Right cardiac atrium (tissue), 5 donors: ENCODE results near the gene EDRF1. TPM values are rescaled to one million over a fixed set of nuclear protein-coding genes. Genes with fewer than 3 reads are reported as not detected.

Experiments
- polyA plus RNA-seq: library from polyadenylated mRNA; stranded (reverse); fragments of 200-250 nt; gene quantifications from one replicate; pipeline ENCODE4 v1.2.3, GENCODE V29; 2013
- total RNA-seq, 4 donors: library from RNA; stranded (reverse); fragmentation: NEBNext Ultra II Directional; extraction: Animal tissue kit (Norgen Biotek cat#: 25700); gene quantifications; one replicate each; pipeline ENCODE4 v1.2.1, GENCODE V29; 2021
- donor health status: healthy with polysubstance abuse.
- donor health status: DM: no; HTN: yes; CAD: no.
- donor health status: DM: no; HTN: no; CAD: no.
- donor health status: DM: no; HTN: yes; CAD: no; lungs with severe emphysema.
- donor health status: DM: yes; HTN: yes; CAD: no.

The EDRF1 gene
- total and polyA plus RNA-seq, 5 donors = 10.8 to 14.7 (median 13.8) TPM

Other genes with a start within 250 kb of the EDRF1 start
- gene TEX36, start 36.5 kb upstream of the EDRF1 start, total RNA-seq = not detected
- not detected for gene TEX36, start 36.5 kb upstream of the EDRF1 start, polyA plus RNA-seq
- gene MMP21, start 56.1 kb downstream of the EDRF1 start, total RNA-seq = 1 to 10 TPM in 2 of 4 donors, under 1 TPM in 2; 0.47 to 1.4 (median 1.0) TPM
- 0.20 TPM for gene MMP21, start 56.1 kb downstream of the EDRF1 start, polyA plus RNA-seq
- 10 to 100 TPM; 57.6 to 81.7 (median 68.5) TPM for gene UROS, start 103.5 kb downstream of the EDRF1 start, total RNA-seq
- 86.1 TPM for gene UROS, start 103.5 kb downstream of the EDRF1 start, polyA plus RNA-seq
- gene BCCIP, start 103.8 kb downstream of the EDRF1 start, total RNA-seq = 10 to 100 TPM; 44.5 to 52.4 (median 48.0) TPM
- gene BCCIP, start 103.8 kb downstream of the EDRF1 start, polyA plus RNA-seq = 61.2 TPM
- gene DHX32, start 161.6 kb downstream of the EDRF1 start, total RNA-seq = 10 to 100 TPM; 35.6 to 42.5 (median 36.2) TPM
- 23.3 TPM for gene DHX32, start 161.6 kb downstream of the EDRF1 start, polyA plus RNA-seq
- gene FANK1, start 176.9 kb downstream of the EDRF1 start, total RNA-seq = 1 to 10 TPM in 1 of 4 donors, under 1 TPM in 3; 0.37 to 1.0 (median 0.51) TPM
- gene FANK1, start 176.9 kb downstream of the EDRF1 start, polyA plus RNA-seq = 0.41 TPM